ENCODE data around the gene GDPD5.

GRCh38 chr11:75561426-75562047, 35.8 kb upstream of the GDPD5 start:
- TF ChIP-seq POU5F1 (IDR thresholded peaks at IDR 0.05; ENCODE audit: borderline replicate concordance, low read depth, low read length, partially characterized antibody) (no peak), JUN (IDR thresholded peaks at IDR 0.05; ENCODE audit: borderline replicate concordance, low read depth, low read length) (no peak), JUN (CRISPR knock-in tag; IDR thresholded peaks at IDR 0.05; ENCODE audit: borderline replicate concordance) (no peak), STAG1 (CRISPR knock-in tag; IDR thresholded peaks at IDR 0.05; ENCODE audit: borderline replicate concordance) (no peak), TCF3 (CRISPR knock-in tag; IDR thresholded peaks at IDR 0.05) (no peak), REST (IDR thresholded peaks at IDR 0.05; ENCODE audit: borderline replicate concordance) (no peak), REST (CRISPR knock-in tag; IDR thresholded peaks at IDR 0.05; ENCODE audit: low read depth) (no peak), HLTF (IDR thresholded peaks at IDR 0.05) (no peak), POLR2A (conservative IDR thresholded peaks at IDR 0.05) (no peak), BHLHE40 (IDR thresholded peaks at IDR 0.05; ENCODE audit: low read length) (no peak)
- TF ChIP-seq, protein P1, sequence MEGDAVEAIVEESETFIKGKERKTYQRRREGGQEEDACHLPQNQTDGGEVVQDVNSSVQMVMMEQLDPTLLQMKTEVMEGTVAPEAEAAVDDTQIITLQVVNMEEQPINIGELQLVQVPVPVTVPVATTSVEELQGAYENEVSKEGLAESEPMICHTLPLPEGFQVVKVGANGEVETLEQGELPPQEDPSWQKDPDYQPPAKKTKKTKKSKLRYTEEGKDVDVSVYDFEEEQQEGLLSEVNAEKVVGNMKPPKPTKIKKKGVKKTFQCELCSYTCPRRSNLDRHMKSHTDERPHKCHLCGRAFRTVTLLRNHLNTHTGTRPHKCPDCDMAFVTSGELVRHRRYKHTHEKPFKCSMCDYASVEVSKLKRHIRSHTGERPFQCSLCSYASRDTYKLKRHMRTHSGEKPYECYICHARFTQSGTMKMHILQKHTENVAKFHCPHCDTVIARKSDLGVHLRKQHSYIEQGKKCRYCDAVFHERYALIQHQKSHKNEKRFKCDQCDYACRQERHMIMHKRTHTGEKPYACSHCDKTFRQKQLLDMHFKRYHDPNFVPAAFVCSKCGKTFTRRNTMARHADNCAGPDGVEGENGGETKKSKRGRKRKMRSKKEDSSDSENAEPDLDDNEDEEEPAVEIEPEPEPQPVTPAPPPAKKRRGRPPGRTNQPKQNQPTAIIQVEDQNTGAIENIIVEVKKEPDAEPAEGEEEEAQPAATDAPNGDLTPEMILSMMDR (IDR thresholded peaks at IDR 0.05 in 2 of 3, conservative IDR thresholded peaks at IDR 0.05 in 1 of 3; ENCODE audit: insufficient read depth in 2 of 3, low read depth in 1 of 3, low read length in 3 of 3), result no peak
